ENCODE data around the gene FAHD1. TPM values are rescaled to one million over a fixed set of nuclear protein-coding genes. Genes with fewer than 3 reads are reported as not detected.

The FAHD1 gene
- polyA plus RNA-seq, 1 donor from 2014 or later, result 73.5 TPM

DNA sequence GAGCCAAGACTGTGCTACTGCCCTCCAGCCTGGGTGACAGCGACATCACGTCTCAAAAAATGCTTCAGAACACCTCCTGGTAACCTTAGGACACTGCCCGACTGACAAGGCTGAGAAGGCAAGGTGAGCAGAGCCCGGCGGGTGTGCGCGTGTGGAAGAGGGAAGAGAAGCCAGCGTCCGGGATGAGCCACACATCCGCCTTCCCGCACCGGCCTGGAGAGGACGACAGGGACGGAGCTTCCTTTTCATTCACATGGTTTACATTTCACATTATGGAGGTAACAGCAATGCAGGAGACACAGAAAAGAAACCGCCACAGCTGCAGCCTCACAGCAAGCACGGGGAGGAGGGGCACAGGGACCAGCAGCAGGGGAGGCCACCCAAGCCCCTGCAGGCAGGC lies 16.9 kb upstream of the FAHD1 start:
- Histone ChIP-seq H3K4me2 (ENCODE audit: low read length) (no peak overlapping the region), H3K27ac (ENCODE audit: low read length) (no peak overlapping the region), H3K4me3 (ENCODE audit: low read length) (no peak overlapping the region), H2AFZ (ENCODE audit: low read depth, low read length) (no peak overlapping the region), H3K9me2 (ENCODE audit: insufficient read depth, low read length) (no peaks in the 10 kb centered on the region), H3K9me3 (ENCODE audit: low read length) (no peaks in the 10 kb centered on the region), H4K20me1 (ENCODE audit: insufficient read depth) (no peaks in the 10 kb centered on the region), H3F3A (ENCODE audit: insufficient read depth, low read length, poor library complexity, severe bottlenecking) (no peaks in the 10 kb centered on the region), H3K9ac (ENCODE audit: low read length) (no peak overlapping the region), H3K27me3 (ENCODE audit: insufficient read depth, low read depth, low read length) (no peaks in the 10 kb centered on the region), H3K79me2 (replicated peaks; ENCODE audit: insufficient read depth, low read length) (no peaks in the 10 kb centered on the region), H3K36me3 (ENCODE audit: insufficient read depth, low read length) (no peaks in the 10 kb centered on the region)
- no peak for TF ChIP-seq EP300 (conservative IDR thresholded peaks at IDR 0.05; ENCODE audit: poor library complexity, severe bottlenecking)
- TF ChIP-seq RAD21 (conservative IDR thresholded peaks at IDR 0.05), result no peak
- no peak for TF ChIP-seq MXI1 (conservative IDR thresholded peaks at IDR 0.05; ENCODE audit: poor library complexity, severe bottlenecking)
- TF ChIP-seq, protein P1, sequence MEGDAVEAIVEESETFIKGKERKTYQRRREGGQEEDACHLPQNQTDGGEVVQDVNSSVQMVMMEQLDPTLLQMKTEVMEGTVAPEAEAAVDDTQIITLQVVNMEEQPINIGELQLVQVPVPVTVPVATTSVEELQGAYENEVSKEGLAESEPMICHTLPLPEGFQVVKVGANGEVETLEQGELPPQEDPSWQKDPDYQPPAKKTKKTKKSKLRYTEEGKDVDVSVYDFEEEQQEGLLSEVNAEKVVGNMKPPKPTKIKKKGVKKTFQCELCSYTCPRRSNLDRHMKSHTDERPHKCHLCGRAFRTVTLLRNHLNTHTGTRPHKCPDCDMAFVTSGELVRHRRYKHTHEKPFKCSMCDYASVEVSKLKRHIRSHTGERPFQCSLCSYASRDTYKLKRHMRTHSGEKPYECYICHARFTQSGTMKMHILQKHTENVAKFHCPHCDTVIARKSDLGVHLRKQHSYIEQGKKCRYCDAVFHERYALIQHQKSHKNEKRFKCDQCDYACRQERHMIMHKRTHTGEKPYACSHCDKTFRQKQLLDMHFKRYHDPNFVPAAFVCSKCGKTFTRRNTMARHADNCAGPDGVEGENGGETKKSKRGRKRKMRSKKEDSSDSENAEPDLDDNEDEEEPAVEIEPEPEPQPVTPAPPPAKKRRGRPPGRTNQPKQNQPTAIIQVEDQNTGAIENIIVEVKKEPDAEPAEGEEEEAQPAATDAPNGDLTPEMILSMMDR (IDR thresholded peaks at IDR 0.05; ENCODE audit: poor library complexity, severe bottlenecking), result no peak
- no peak for TF ChIP-seq POLR2AphosphoS5 (IDR thresholded peaks at IDR 0.05)
- TF ChIP-seq REST (IDR thresholded peaks at IDR 0.05; ENCODE audit: borderline replicate concordance), result no peak
- TF ChIP-seq TAF1 (IDR thresholded peaks at IDR 0.05; ENCODE audit: low read depth), result no peak
- no peak for TF ChIP-seq SMC3 (conservative IDR thresholded peaks at IDR 0.05; ENCODE audit: poor library complexity)
- TF ChIP-seq EZH2 (IDR thresholded peaks at IDR 0.05; ENCODE audit: borderline replicate concordance, insufficient read depth, low read length, poor library complexity, severe bottlenecking), result no peak

- Histone ChIP-seq H2AFZ (ENCODE audit: low read depth, low read length) (no peak overlapping the region), H3K9me3 (ENCODE audit: low read length) (no peaks in the 10 kb centered on the region), H3F3A (ENCODE audit: insufficient read depth, low read length, poor library complexity, severe bottlenecking) (no peaks in the 10 kb centered on the region), H3K4me2 (ENCODE audit: low read length) (no peak overlapping the region), H3K27me3 (ENCODE audit: insufficient read depth, low read depth, low read length) (no peaks in the 10 kb centered on the region), H3K9ac (ENCODE audit: low read length) (no peak overlapping the region), H3K27ac (ENCODE audit: low read length) (no peak overlapping the region), H4K20me1 (ENCODE audit: insufficient read depth) (no peaks in the 10 kb centered on the region), H3K4me3 (ENCODE audit: low read length) (no peak overlapping the region), H3K9me2 (ENCODE audit: insufficient read depth, low read length) (no peaks in the 10 kb centered on the region), H3K79me2 (replicated peaks; ENCODE audit: insufficient read depth, low read length) (no peaks in the 10 kb centered on the region), H3K36me3 (ENCODE audit: insufficient read depth, low read length) (no peaks in the 10 kb centered on the region)
- no peak for TF ChIP-seq TAF1 (IDR thresholded peaks at IDR 0.05; ENCODE audit: low read depth)
- no peak for TF ChIP-seq SMC3 (conservative IDR thresholded peaks at IDR 0.05; ENCODE audit: poor library complexity)
- TF ChIP-seq, protein P1 (IDR thresholded peaks at IDR 0.05; ENCODE audit: poor library complexity, severe bottlenecking), result no peak
- no peak for TF ChIP-seq EP300 (conservative IDR thresholded peaks at IDR 0.05; ENCODE audit: poor library complexity, severe bottlenecking)
- no peak for TF ChIP-seq EZH2 (IDR thresholded peaks at IDR 0.05; ENCODE audit: borderline replicate concordance, insufficient read depth, low read length, poor library complexity, severe bottlenecking)
- no peak for TF ChIP-seq REST (IDR thresholded peaks at IDR 0.05; ENCODE audit: borderline replicate concordance)
- no peak for TF ChIP-seq RAD21 (conservative IDR thresholded peaks at IDR 0.05)
- TF ChIP-seq POLR2AphosphoS5 (IDR thresholded peaks at IDR 0.05), result no peak
- no peak for TF ChIP-seq MXI1 (conservative IDR thresholded peaks at IDR 0.05; ENCODE audit: poor library complexity, severe bottlenecking)
Measured at GRCh38 chr16:1810536-1810935, 16.5 kb upstream of the FAHD1 start.

Data from neural cell (in vitro differentiated cells).